Liver (tissue), 9 donors: Measurements from ENCODE around the gene SDK2. TPM values are rescaled to one million over a fixed set of nuclear protein-coding genes. Genes with fewer than 3 reads are reported as not detected.

Source experiments
- DNase-seq: peaks from one replicate; pipeline ENCODE4 v3.0.0-alpha.2; 2017; ENCODE audit warnings: low spot score
- H3K27ac ChIP-seq, 2 donors: one replicate each; pipeline ENCODE4 v1.7.0; 2013; ENCODE audit warnings: inconsistent platforms in 2 of 2, low read length in 2 of 2, control low read depth in 1 of 2, low read depth in 1 of 2, mild to moderate bottlenecking in 1 of 2
- H3K27me3 ChIP-seq, 4 donors: one replicate each; pipeline versions ENCODE4 v1.6.1 to v1.7.0; 2013; ENCODE audit warnings: low read length in 3 of 4, inconsistent platforms in 1 of 4, mild to moderate bottlenecking in 1 of 4, moderate library complexity in 1 of 4; ENCODE audit not compliant: control insufficient read depth in 4 of 4, insufficient read depth in 4 of 4
- H3K36me3 ChIP-seq, 4 donors: one replicate each; pipeline versions ENCODE4 v1.6.1 to v1.7.0; 2013; ENCODE audit warnings: low read length in 3 of 4, mild to moderate bottlenecking in 3 of 4, low read depth in 1 of 4, moderate library complexity in 1 of 4; ENCODE audit not compliant: control insufficient read depth in 4 of 4, insufficient read depth in 3 of 4
- H3K4me1 ChIP-seq, 4 donors: one replicate each; pipeline versions ENCODE4 v1.6.1 to v1.7.0; 2013; ENCODE audit warnings: low read length in 3 of 4, mild to moderate bottlenecking in 3 of 4, moderate library complexity in 1 of 4; ENCODE audit not compliant: control insufficient read depth in 4 of 4, insufficient read depth in 4 of 4
- H3K4me3 ChIP-seq, 3 donors: one replicate each; pipeline versions ENCODE4 v1.6.1 to v1.7.0; 2013; ENCODE audit warnings: low read length in 3 of 3, control low read depth in 1 of 3, low read depth in 1 of 3, mild to moderate bottlenecking in 1 of 3
- H3K9ac ChIP-seq, 2 donors: one replicate each; pipeline ENCODE4 v1.7.0; 2013; ENCODE audit warnings: low read length in 2 of 2, mild to moderate bottlenecking in 2 of 2, moderate library complexity in 2 of 2, control low read depth in 1 of 2, low read depth in 1 of 2
- H3K9me3 ChIP-seq, 4 donors: one replicate each; pipeline versions ENCODE4 v1.6.1 to v1.7.0; 2013; ENCODE audit warnings: low read length in 3 of 4; ENCODE audit not compliant: control insufficient read depth in 4 of 4
- CTCF ChIP-seq: fragments of 150-350 bp; IDR thresholded peaks from 2 replicates; pipeline ENCODE4 v1.5.1; 2017; ENCODE audit warnings: improper control_type of control experiment, low read depth, low read length; ENCODE audit not compliant: missing input control
- EGR1 ChIP-seq, 2 donors: IDR thresholded peaks; 2 replicates each; pipeline ENCODE4 v1.6.1; 2016 to 2018; ENCODE audit warnings: antibody characterized with exemption in 2 of 2, low read depth in 2 of 2
- FOXA1 ChIP-seq: IDR thresholded peaks from 2 replicates; pipeline ENCODE4 v1.6.1; 2016; ENCODE audit warnings: antibody characterized with exemption
- FOXA2 ChIP-seq: IDR thresholded peaks from 2 replicates; pipeline ENCODE4 v1.6.1; 2016; ENCODE audit warnings: antibody characterized with exemption
- GABPA ChIP-seq, 2 donors: IDR thresholded peaks in 1 of 2; conservative IDR thresholded peaks in 1 of 2; 2 replicates each; pipeline ENCODE4 v1.6.1; 2016; ENCODE audit warnings: antibody characterized with exemption in 2 of 2, mild to moderate bottlenecking in 1 of 2, moderate library complexity in 1 of 2
- HNF4G ChIP-seq: IDR thresholded peaks from 2 replicates; pipeline ENCODE4 v1.6.1; 2016; ENCODE audit warnings: antibody characterized with exemption
- JUND ChIP-seq, 2 donors: IDR thresholded peaks; 2 replicates each; pipeline ENCODE4 v1.6.1; 2016; ENCODE audit warnings: antibody characterized with exemption in 2 of 2
- MAX ChIP-seq: IDR thresholded peaks from 2 replicates; pipeline ENCODE4 v1.6.1; 2016; ENCODE audit warnings: antibody characterized with exemption
- NR2F2 ChIP-seq: IDR thresholded peaks from 2 replicates; pipeline ENCODE4 v1.6.1; 2016; ENCODE audit warnings: antibody characterized with exemption
- RAD21 ChIP-seq, 2 donors: IDR thresholded peaks; 2 replicates each; pipeline ENCODE4 v1.6.1; 2016; ENCODE audit warnings: antibody characterized with exemption in 2 of 2, mild to moderate bottlenecking in 2 of 2
- RXRA ChIP-seq, 2 donors: IDR thresholded peaks; 2 replicates each; pipeline ENCODE4 v1.6.1; 2017 to 2018; ENCODE audit warnings: antibody characterized with exemption in 2 of 2, mild to moderate bottlenecking in 1 of 2
- SP1 ChIP-seq: IDR thresholded peaks from 2 replicates; pipeline ENCODE4 v1.6.1; 2018; ENCODE audit warnings: antibody characterized with exemption, mild to moderate bottlenecking
- YY1 ChIP-seq: IDR thresholded peaks from 2 replicates; pipeline ENCODE4 v1.6.1; 2016; ENCODE audit warnings: antibody characterized with exemption, mild to moderate bottlenecking
- ZBTB33 ChIP-seq: IDR thresholded peaks from 2 replicates; pipeline ENCODE4 v1.6.1; 2016; ENCODE audit warnings: antibody characterized with exemption
- WGBS: extraction: QIAGEN DNeasy Blood & Tissue Kit; methylation state at CpG from one replicate; pipeline ENCODE4 v1.1.7; 2013; 5-methylcytosine and 5-hydroxymethylcytosine counted together
- polyA plus RNA-seq, 2 donors: library from polyadenylated mRNA; stranded (reverse) in 1 of 2; unstranded in 1 of 2; fragments of 200-250 nt in 1 of 2; fragments of >200 nt in 1 of 2; fragmentation: Nextera tagmentation in 1 of 2; extraction: Ambion mirVana in 1 of 2; gene quantifications; one replicate each; pipeline versions ENCODE4 v1.2.1 to v1.2.3, GENCODE V29; 2013 to 2015
- total RNA-seq, 2 donors: library from RNA; depleted of rRNA; stranded (reverse); fragments of >200 nt; gene quantifications; one replicate each; pipeline ENCODE4 v1.2.3, GENCODE V29; 2014
- donor health status: healthy.
- donor health status: healthy.
- donor health status: healthy.
- donor health status: healthy.
- donor health status: healthy.

The SDK2 gene
- total and polyA plus RNA-seq, 4 donors: 0.05 to 0.42 (median 0.10) TPM

GRCh38 chr17:73548620-73549311 is 95.5 kb downstream of the SDK2 start:
- Histone ChIP-seq H3K27me3 (no peaks in the 10 kb centered on the region), H3K4me3 (no peak overlapping the region), H3K9ac (no peak overlapping the region), H3K27ac (no peak overlapping the region), H3K4me1 (no peaks in the 10 kb centered on the region), H3K36me3 (no peaks in the 10 kb centered on the region), H3K9me3 (no peaks in the 10 kb centered on the region)
- 53% methylated on average over 11 of the region's 11 CpGs for WGBS
- no peak for DNase-seq
- no peak for TF ChIP-seq HNF4G
- no peak for TF ChIP-seq CTCF
- TF ChIP-seq NR2F2: no peak
- no peak for TF ChIP-seq YY1
- TF ChIP-seq GABPA (IDR thresholded peaks at IDR 0.05 in 1 of 2, conservative IDR thresholded peaks at IDR 0.05 in 1 of 2): no peak
- no peak for TF ChIP-seq RXRA (IDR thresholded peaks at IDR 0.05)
- no peak for TF ChIP-seq FOXA2
- TF ChIP-seq EGR1 (IDR thresholded peaks at IDR 0.05; ENCODE audit: low read depth in 2 of 2): no peak
- no peak for TF ChIP-seq JUND (IDR thresholded peaks at IDR 0.05)
- no peak for TF ChIP-seq MAX
- no peak for TF ChIP-seq RAD21 (IDR thresholded peaks at IDR 0.05)
- no peak for TF ChIP-seq FOXA1

- H3K27me3 ChIP-seq: no peaks in the 10 kb centered on the region
- H3K4me3 ChIP-seq: no peak overlapping the region
- WGBS: 82% methylated on average over 6 of the region's 6 CpGs
- no peaks in the 10 kb centered on the region for H3K4me1 ChIP-seq
- H3K9ac ChIP-seq: no peak overlapping the region
- TF ChIP-seq NR2F2: no peak
- TF ChIP-seq SP1: no peak
- TF ChIP-seq HNF4G: no peak
- TF ChIP-seq ZBTB33: no peak
- no peak for TF ChIP-seq FOXA1
- TF ChIP-seq GABPA (IDR thresholded peaks at IDR 0.05 in 1 of 2, conservative IDR thresholded peaks at IDR 0.05 in 1 of 2): no peak
- H3K9me3 ChIP-seq: no peaks in the 10 kb centered on the region
- no peak for DNase-seq
- H3K36me3 ChIP-seq: no peaks in the 10 kb centered on the region
- no peak overlapping the region for H3K27ac ChIP-seq
Measured at GRCh38 chr17:73547790-73548189, 96.5 kb downstream of the SDK2 start.
